ACC112 (cell line): ENCODE measurements around the gene DNM1.
"Not testable (repeated sequence)": the region's sequence is repeated elsewhere in the genome, so short reads cannot be mapped to it uniquely, and the experiment has no call there.

ENCODE experiments used
- H2AFZ ChIP-seq: fragments of 200-600 bp; sonication (generic); one replicate; pipeline ENCODE4 v1.6.0; 2017; ENCODE audit warnings: antibody characterized with exemption, low read length; ENCODE audit not compliant: unreplicated experiment
- H3K27ac ChIP-seq: fragments of 200-600 bp; sonication (generic); 2 replicates; pipeline ENCODE4 v1.5.1; 2014; ENCODE audit warnings: low read depth, mild to moderate bottlenecking, antibody characterized with exemption, low read length, moderate library complexity
- H3K27me3 ChIP-seq: fragments of 200-600 bp; sonication (generic); 2 replicates; pipeline ENCODE4 v1.6.1; 2014; ENCODE audit warnings: mild to moderate bottlenecking, antibody characterized with exemption, low read length, moderate library complexity, mixed read lengths; ENCODE audit not compliant: insufficient read depth
- H3K36me3 ChIP-seq: fragments of 200-600 bp; sonication (generic); 2 replicates; pipeline ENCODE4 v1.6.1; 2016; ENCODE audit warnings: mild to moderate bottlenecking, antibody characterized with exemption, low read length, moderate library complexity, mixed read lengths; ENCODE audit not compliant: insufficient read depth
- H3K4me1 ChIP-seq: fragments of 200-600 bp; sonication (generic); one replicate; pipeline ENCODE4 v1.6.1; 2016; ENCODE audit warnings: low read length, mixed read lengths; ENCODE audit not compliant: insufficient read depth, unreplicated experiment, control insufficient read depth
- H3K4me3 ChIP-seq: fragments of 200-600 bp; sonication (generic); 2 replicates; pipeline ENCODE4 v1.5.1; 2014; ENCODE audit warnings: mild to moderate bottlenecking, low read depth, low read length
- H3K79me2 ChIP-seq: fragments of 200-600 bp; sonication (generic); one replicate; pipeline ENCODE4 v1.6.0; 2016; ENCODE audit warnings: low read length; ENCODE audit not compliant: control insufficient read depth, unreplicated experiment, insufficient read depth

DNM1 gene

GRCh38 chr9:128271112-128271511 lies 67.9 kb downstream of the DNM1 start:
- Histone ChIP-seq H3K36me3 (peaks cover 17% of the 10 kb centered on the region), H3K79me2 (peaks cover 28% of the 10 kb centered on the region), H3K27me3 (no peaks in the 10 kb centered on the region), H3K27ac (no peak overlapping the region), H2AFZ (no peak overlapping the region), H3K4me3 (no peak overlapping the region), H3K4me1 (peaks cover 12% of the 10 kb centered on the region)

GRCh38 chr9:128271512-128271911 lies 68.3 kb downstream of the DNM1 start:
- H3K27ac ChIP-seq = no peak overlapping the region
- peaks cover 12% of the 10 kb centered on the region for H3K4me1 ChIP-seq
- H3K27me3 ChIP-seq = no peaks in the 10 kb centered on the region
- no peak overlapping the region for H2AFZ ChIP-seq
- peaks cover 32% of the 10 kb centered on the region for H3K79me2 ChIP-seq
- H3K36me3 ChIP-seq = peaks cover 17% of the 10 kb centered on the region
- H3K4me3 ChIP-seq = no peak overlapping the region

GRCh38 chr9:128274245-128274644 lies 71.1 kb downstream of the DNM1 start:
- H3K4me1 ChIP-seq = peaks cover 18% of the 10 kb centered on the region
- peaks cover 43% of the 10 kb centered on the region for H3K79me2 ChIP-seq
- H3K36me3 ChIP-seq = peaks cover 17% of the 10 kb centered on the region
- peak overlapping the region; percentile 93 for H3K4me3 ChIP-seq
- H3K27ac ChIP-seq = peak overlapping the region; percentile 82; the same call in 1 of the 2 replicates
- no peaks in the 10 kb centered on the region for H3K27me3 ChIP-seq
- no peak overlapping the region for H2AFZ ChIP-seq

- no peaks in the 10 kb centered on the region for H3K27me3 ChIP-seq
- peak within 1 kb of the TSS; percentile 93 for H3K4me3 ChIP-seq
- H3K36me3 ChIP-seq = peaks cover 15% of the 10 kb centered on the region
- H3K79me2 ChIP-seq = peaks cover 43% of the 10 kb centered on the region
- H2AFZ ChIP-seq = peak within 1 kb of the TSS; percentile 87
- peak within 1 kb of the TSS; percentile 82 for H3K27ac ChIP-seq
- peaks cover 18% of the 10 kb centered on the region for H3K4me1 ChIP-seq
These were observed 72.2 kb downstream of the DNM1 start, which contains the start of gene GOLGA2 for GRCh38 chr9:128275198-128276007. TSS of gene GOLGA2 (minus strand) at chr9:128276007. CDS start at chr9:128275976, 31 bp downstream.

GRCh38 chr9:128276008-128276573 lies 72.9 kb downstream of the DNM1 start, which contains the start of gene SWI5:
TSS of gene SWI5 (plus strand) at chr9:128276276.
- Histone ChIP-seq H3K27me3 (no peaks in the 10 kb centered on the region), H3K4me3 (peak within 1 kb of the TSS; percentile 93), H3K36me3 (peaks cover 12% of the 10 kb centered on the region), H3K79me2 (peaks cover 43% of the 10 kb centered on the region), H3K4me1 (peaks cover 18% of the 10 kb centered on the region), H3K27ac (peak within 1 kb of the TSS; percentile 82), H2AFZ (peak within 1 kb of the TSS; percentile 87)

- Histone ChIP-seq H3K4me1 (peaks cover 18% of the 10 kb centered on the region), H2AFZ (peak overlapping the region; percentile 87), H3K79me2 (peaks cover 43% of the 10 kb centered on the region)
These were observed 73.5 kb downstream of the DNM1 start for GRCh38 chr9:128276574-128277270.

GRCh38 chr9:128279088-128280073 lies 76.2 kb downstream of the DNM1 start:
- H3K27ac ChIP-seq, H3K27me3 ChIP-seq, H3K36me3 ChIP-seq, H3K4me3 ChIP-seq, H2AFZ ChIP-seq: not testable (repeated sequence)
- Histone ChIP-seq H3K79me2 (peaks cover 27% of the 10 kb centered on the region), H3K4me1 (peaks cover 10% of the 10 kb centered on the region)

More at GRCh38 chr9:128276574-128277270, 73.5 kb downstream of the DNM1 start:
- Histone ChIP-seq H3K36me3 (peaks cover 6% of the 10 kb centered on the region), H3K4me3 (peak overlapping the region; percentile 93), H3K27ac (peak overlapping the region; percentile 30; the same call in 1 of the 2 replicates), H3K27me3 (no peaks in the 10 kb centered on the region)

- no peaks in the 10 kb centered on the region for H3K36me3 ChIP-seq
- H3K4me3 ChIP-seq = no peak overlapping the region
- no peak overlapping the region for H2AFZ ChIP-seq
- peaks cover 19% of the 10 kb centered on the region for H3K79me2 ChIP-seq
- no peaks in the 10 kb centered on the region for H3K27me3 ChIP-seq
- no peak overlapping the region for H3K27ac ChIP-seq
- peaks cover 6% of the 10 kb centered on the region for H3K4me1 ChIP-seq
These were observed 77.0 kb downstream of the DNM1 start for GRCh38 chr9:128280084-128280622.

GRCh38 chr9:128282500-128282899 lies 79.3 kb downstream of the DNM1 start:
- Histone ChIP-seq H2AFZ (no peak overlapping the region), H3K27me3 (no peaks in the 10 kb centered on the region), H3K36me3 (peaks cover 4% of the 10 kb centered on the region; the same call in 1 of the 2 replicates), H3K4me1 (peaks cover 3% of the 10 kb centered on the region), H3K27ac (no peak overlapping the region), H3K4me3 (no peak overlapping the region), H3K79me2 (peaks cover 3% of the 10 kb centered on the region)
